NCI-H345 treated with DMSO at 0.1 percent for 48 hours (cell line): ENCODE results near the gene ELP1.
"Not testable (repeated sequence)": the region's sequence is repeated elsewhere in the genome, so short reads cannot be mapped to it uniquely, and the experiment has no call there.

Source experiments
- DNase-seq: peaks from one replicate; lab custom pipeline; 2025; ENCODE audit not compliant: unreplicated experiment; lab: John Stamatoyannopoulos, UW

The ELP1 gene

GRCh38 chr9:108928386-108928785 lies 5.5 kb downstream of the ELP1 start:
- DNase-seq, result no peak

- DNase-seq, result no peak
Measured at GRCh38 chr9:108924466-108924865, 9.5 kb downstream of the ELP1 start.

- DNase-seq, result no peak
Measured at GRCh38 chr9:108921200-108921599, 12.7 kb downstream of the ELP1 start.

- DNase-seq, result not testable (repeated sequence)
Measured at GRCh38 chr9:108920401-108920800, 13.5 kb downstream of the ELP1 start.

- DNase-seq, result no peak
Measured at GRCh38 chr9:108919517-108919916, 14.4 kb downstream of the ELP1 start.

- DNase-seq, result no peak
Measured at GRCh38 chr9:108913391-108913790, 20.5 kb downstream of the ELP1 start.

GRCh38 chr9:108911820-108912219 lies 22.1 kb downstream of the ELP1 start:
- DNase-seq, result no peak

- DNase-seq, result no peak
Measured at GRCh38 chr9:108910914-108911313, 23.0 kb downstream of the ELP1 start.

- DNase-seq, result no peak
Measured at GRCh38 chr9:108910402-108910801, 23.5 kb downstream of the ELP1 start.

- no peak for DNase-seq
Measured at GRCh38 chr9:108905494-108905893, 28.4 kb downstream of the ELP1 start.

- no peak for DNase-seq
Measured at GRCh38 chr9:108904161-108904560, 29.8 kb downstream of the ELP1 start.

GRCh38 chr9:108903420-108904103 lies 30.4 kb downstream of the ELP1 start:
- no peak for DNase-seq

- no peak for DNase-seq
Measured at GRCh38 chr9:108900176-108900575, 33.7 kb downstream of the ELP1 start.

- not testable (repeated sequence) for DNase-seq
Measured at GRCh38 chr9:108899023-108899695, 34.8 kb downstream of the ELP1 start.

- DNase-seq, result no peak
Measured at GRCh38 chr9:108897324-108898096, 36.4 kb downstream of the ELP1 start.

GRCh38 chr9:108894225-108894997 lies 39.5 kb downstream of the ELP1 start:
- no peak for DNase-seq

GRCh38 chr9:108889649-108890067 lies 44.3 kb downstream of the ELP1 start:
- no peak for DNase-seq

GRCh38 chr9:108886594-108887271 lies 47.2 kb downstream of the ELP1 start:
- DNase-seq, result not testable (repeated sequence)

GRCh38 chr9:108885643-108886348 lies 48.1 kb downstream of the ELP1 start:
- peak; percentile 93 for DNase-seq

- no peak for DNase-seq
Measured at GRCh38 chr9:108884701-108885100, 49.2 kb downstream of the ELP1 start.
